GM12878 (cell line): ENCODE results near the gene FSTL4. TPM values are rescaled to one million over a fixed set of nuclear protein-coding genes. Genes with fewer than 3 reads are reported as not detected.

Experiments
- ATAC-seq: fragments of 200-7000 bp; cut with Tn5 transposase; 3 replicates; pipeline ENCODE4 v1.9.1; 2020; ENCODE audit warnings: mild to moderate bottlenecking, moderate library complexity
- BruUV-seq: library from RNA; stranded (reverse); fragments of 400-500 nt; replicated peaks from 2 replicates; lab custom pipeline; 2021; lab: Mats Ljungman, UMichigan
- CTCF ChIA-PET: fragments of 300-600 bp; sonication (Branson Sonifier 250); formaldehyde crosslinking; extraction: SDS; loops from one replicate; lab custom pipeline; 2021; ENCODE audit warnings: inconsistent platforms; lab: Yijun Ruan, JAX
- POLR2A ChIA-PET: fragments of 350-600 bp; formaldehyde crosslinking; extraction: SDS; loops from one replicate; lab custom pipeline; 2021; ENCODE audit warnings: inconsistent platforms; lab: Charles Lee
- RAD21 ChIA-PET: fragments of 300-600 bp; sonication (Branson Sonifier 250); formaldehyde crosslinking; loops from one replicate; lab custom pipeline; 2023; ENCODE audit warnings: antibody characterized with exemption; ENCODE audit not compliant: unreplicated experiment; lab: Charles Lee
- SMC1A ChIA-PET: fragments of 300-600 bp; sonication (Branson Sonifier 250); formaldehyde crosslinking; loops from one replicate; lab custom pipeline; 2023; ENCODE audit not compliant: unreplicated experiment, uncharacterized antibody; lab: Charles Lee
- DNase-seq: peaks from one replicate; pipeline ENCODE4 v3.0.0-alpha.2; 2011; ENCODE audit warnings: low read depth, low spot score
- FAIRE-seq: peaks from 3 replicates; lab custom pipeline; 2011; peaks lifted over from hg19 to GRCh38; lab: Jason Lieb, UNC
- H2AFZ ChIP-seq: 2 replicates; pipeline ENCODE4 v1.6.0; 2011; ENCODE audit warnings: low read depth, low read length, control low read depth; ENCODE audit not compliant: control insufficient read depth
- H3K27ac ChIP-seq: 2 replicates; pipeline ENCODE4 v1.5.1; 2011; ENCODE audit warnings: control low read depth; ENCODE audit not compliant: control insufficient read depth, insufficient read depth
- H3K27me3 ChIP-seq, 2 experiments: replicated peaks in 1 of 2; 2 replicates each; pipeline versions ENCODE4 v1.6.0 to v1.6.1; 2011; ENCODE audit warnings: low read length in 1 of 2; ENCODE audit not compliant: control insufficient read depth in 2 of 2, insufficient read depth in 2 of 2
- H3K36me3 ChIP-seq, 2 experiments: 2 replicates each; pipeline ENCODE4 v1.5.1; 2011; ENCODE audit warnings: low read length in 1 of 2; ENCODE audit not compliant: control insufficient read depth in 2 of 2, insufficient read depth in 2 of 2
- H3K4me1 ChIP-seq: 2 replicates; pipeline ENCODE4 v1.6.1; 2011; ENCODE audit warnings: mild to moderate bottlenecking, low read length, moderate library complexity, mixed read lengths; ENCODE audit not compliant: control insufficient read depth, insufficient read depth
- H3K4me2 ChIP-seq: 2 replicates; pipeline ENCODE4 v1.6.0; 2011; ENCODE audit warnings: control low read depth; ENCODE audit not compliant: control insufficient read depth, insufficient read depth
- H3K4me3 ChIP-seq: fragments of 200-600 bp; sonication (generic); 2 replicates; pipeline ENCODE4 v1.5.1; 2016
- H3K79me2 ChIP-seq: 2 replicates; pipeline ENCODE4 v1.6.0; 2011; ENCODE audit warnings: low read length; ENCODE audit not compliant: control insufficient read depth, insufficient read depth
- H3K9ac ChIP-seq: 2 replicates; pipeline ENCODE4 v1.8.0; 2011; ENCODE audit warnings: low read length, control low read depth, mixed read lengths; ENCODE audit not compliant: control insufficient read depth, insufficient read depth
- H3K9me3 ChIP-seq: replicated peaks from 3 replicates; pipeline ENCODE4 v1.5.1; 2011; ENCODE audit warnings: mild to moderate bottlenecking, low read length; ENCODE audit not compliant: control insufficient read depth, insufficient read depth
- H4K20me1 ChIP-seq: 2 replicates; pipeline ENCODE4 v1.6.0; 2011; ENCODE audit not compliant: control insufficient read depth, insufficient read depth
- ATF7 ChIP-seq: fragments of 450-650 bp; IDR thresholded peaks from 2 replicates; pipeline ENCODE4 v1.6.1; 2016; ENCODE audit warnings: low read depth, mild to moderate bottlenecking
- BCL11A ChIP-seq: IDR thresholded peaks from 2 replicates; pipeline ENCODE4 v1.6.1; 2011; ENCODE audit warnings: low read depth, low read length
- CREB1 ChIP-seq: IDR thresholded peaks from 2 replicates; pipeline ENCODE4 v1.6.1; 2012; ENCODE audit warnings: low read depth, mild to moderate bottlenecking, inconsistent platforms
- MTA3 ChIP-seq: IDR thresholded peaks from 2 replicates; pipeline ENCODE4 v1.6.1; 2012; ENCODE audit warnings: low read length, inconsistent platforms, borderline replicate concordance
- NFYA ChIP-seq: IDR thresholded peaks from 2 replicates; pipeline ENCODE4 v1.6.1; 2011; ENCODE audit warnings: low read depth, mild to moderate bottlenecking, low read length, improper control_type of control experiment, borderline replicate concordance
- SUPT20H ChIP-seq: IDR thresholded peaks from 2 replicates; pipeline ENCODE4 v1.6.1; 2011; ENCODE audit warnings: low read depth, mild to moderate bottlenecking, low read length, moderate library complexity, borderline replicate concordance; ENCODE audit not compliant: control insufficient read depth
- WGBS: methylation state at CpG from one replicate; pipeline ENCODE4 v1.1.6; 2016; ENCODE audit warnings: low lambda C conversion rate; ENCODE audit not compliant: insufficient replicate concordance, insufficient coverage; ENCODE audit errors: missing lambda C conversion rate; 5-methylcytosine and 5-hydroxymethylcytosine counted together
- in situ Hi-C: fragments of 300-500 bp; cut with MboI; formaldehyde crosslinking; loops from 9 replicates; pipeline ENCODE4 v1.14.3; 2018; ENCODE audit warnings: mixed read lengths
- intact Hi-C: fragments of 100-400 bp; cut with micrococcal nuclease; formaldehyde crosslinking; loops from one replicate; pipeline ENCODE4 v1.14.2; 2022; ENCODE audit not compliant: unreplicated experiment
- polyA plus RNA-seq, 11 experiments: library from polyadenylated mRNA; depleted of rRNA in 4 of 11; unstranded in 6 of 11; stranded (reverse) in 5 of 11; fragments of >200 nt; fragmentation: Nextera tagmentation in 4 of 11; fragmentation: Illumina TruSeq in 1 of 11; extraction: Ambion mirVana in 4 of 11; extraction: Trizol in 1 of 11; gene quantifications; 1 replicate in 1 of 11; 2 replicates in 10 of 11; pipeline versions ENCODE4 v1.2.1 to v1.2.3, GENCODE V29; 2011 to 2016; ENCODE audit warnings: inconsistent platforms in 2 of 11, missing spikeins in 2 of 11, low read depth in 1 of 11
- total RNA-seq, 4 experiments: library from RNA; depleted of rRNA in 3 of 4; stranded (reverse); fragments of >200 nt in 3 of 4; fragmentation: Illumina TruSeq in 1 of 4; extraction: Trizol in 1 of 4; gene quantifications; 2 replicates each; pipeline versions ENCODE4 v1.2.1 to v1.2.3, GENCODE V29; 2013 to 2021
- TF ChIP-seq, protein P1 (sequence below): fragments of 450-650 bp; formaldehyde crosslinking; IDR thresholded peaks from 2 replicates; pipeline ENCODE4 v1.4.0; 2020; ENCODE audit warnings: mild to moderate bottlenecking, moderate library complexity
- TF ChIP-seq, protein P2 (sequence below): IDR thresholded peaks from 2 replicates; pipeline ENCODE4 v1.6.1; 2012; ENCODE audit warnings: mild to moderate bottlenecking, low read depth, low read length

Gene FSTL4
- total and polyA plus RNA-seq, 10 of the 15 experiments (the other 5 are each of a cell fraction or from before 2014, with no cell fraction given): 0.01 to 0.79 (median 0.21) TPM; not detected in 6

GRCh38 chr5:133246053-133246370, 366.3 kb downstream of the FSTL4 start (continued):
- TF ChIP-seq, protein P1, sequence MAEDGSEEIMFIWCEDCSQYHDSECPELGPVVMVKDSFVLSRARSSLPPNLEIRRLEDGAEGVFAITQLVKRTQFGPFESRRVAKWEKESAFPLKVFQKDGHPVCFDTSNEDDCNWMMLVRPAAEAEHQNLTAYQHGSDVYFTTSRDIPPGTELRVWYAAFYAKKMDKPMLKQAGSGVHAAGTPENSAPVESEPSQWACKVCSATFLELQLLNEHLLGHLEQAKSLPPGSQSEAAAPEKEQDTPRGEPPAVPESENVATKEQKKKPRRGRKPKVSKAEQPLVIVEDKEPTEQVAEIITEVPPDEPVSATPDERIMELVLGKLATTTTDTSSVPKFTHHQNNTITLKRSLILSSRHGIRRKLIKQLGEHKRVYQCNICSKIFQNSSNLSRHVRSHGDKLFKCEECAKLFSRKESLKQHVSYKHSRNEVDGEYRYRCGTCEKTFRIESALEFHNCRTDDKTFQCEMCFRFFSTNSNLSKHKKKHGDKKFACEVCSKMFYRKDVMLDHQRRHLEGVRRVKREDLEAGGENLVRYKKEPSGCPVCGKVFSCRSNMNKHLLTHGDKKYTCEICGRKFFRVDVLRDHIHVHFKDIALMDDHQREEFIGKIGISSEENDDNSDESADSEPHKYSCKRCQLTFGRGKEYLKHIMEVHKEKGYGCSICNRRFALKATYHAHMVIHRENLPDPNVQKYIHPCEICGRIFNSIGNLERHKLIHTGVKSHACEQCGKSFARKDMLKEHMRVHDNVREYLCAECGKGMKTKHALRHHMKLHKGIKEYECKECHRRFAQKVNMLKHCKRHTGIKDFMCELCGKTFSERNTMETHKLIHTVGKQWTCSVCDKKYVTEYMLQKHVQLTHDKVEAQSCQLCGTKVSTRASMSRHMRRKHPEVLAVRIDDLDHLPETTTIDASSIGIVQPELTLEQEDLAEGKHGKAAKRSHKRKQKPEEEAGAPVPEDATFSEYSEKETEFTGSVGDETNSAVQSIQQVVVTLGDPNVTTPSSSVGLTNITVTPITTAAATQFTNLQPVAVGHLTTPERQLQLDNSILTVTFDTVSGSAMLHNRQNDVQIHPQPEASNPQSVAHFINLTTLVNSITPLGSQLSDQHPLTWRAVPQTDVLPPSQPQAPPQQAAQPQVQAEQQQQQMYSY (CRISPR knock-in tag): no peak
- no peak for TF ChIP-seq CREB1
- TF ChIP-seq BCL11A: no peak
- TF ChIP-seq SUPT20H: no peak
- TF ChIP-seq NFYA: no peak

DNA sequence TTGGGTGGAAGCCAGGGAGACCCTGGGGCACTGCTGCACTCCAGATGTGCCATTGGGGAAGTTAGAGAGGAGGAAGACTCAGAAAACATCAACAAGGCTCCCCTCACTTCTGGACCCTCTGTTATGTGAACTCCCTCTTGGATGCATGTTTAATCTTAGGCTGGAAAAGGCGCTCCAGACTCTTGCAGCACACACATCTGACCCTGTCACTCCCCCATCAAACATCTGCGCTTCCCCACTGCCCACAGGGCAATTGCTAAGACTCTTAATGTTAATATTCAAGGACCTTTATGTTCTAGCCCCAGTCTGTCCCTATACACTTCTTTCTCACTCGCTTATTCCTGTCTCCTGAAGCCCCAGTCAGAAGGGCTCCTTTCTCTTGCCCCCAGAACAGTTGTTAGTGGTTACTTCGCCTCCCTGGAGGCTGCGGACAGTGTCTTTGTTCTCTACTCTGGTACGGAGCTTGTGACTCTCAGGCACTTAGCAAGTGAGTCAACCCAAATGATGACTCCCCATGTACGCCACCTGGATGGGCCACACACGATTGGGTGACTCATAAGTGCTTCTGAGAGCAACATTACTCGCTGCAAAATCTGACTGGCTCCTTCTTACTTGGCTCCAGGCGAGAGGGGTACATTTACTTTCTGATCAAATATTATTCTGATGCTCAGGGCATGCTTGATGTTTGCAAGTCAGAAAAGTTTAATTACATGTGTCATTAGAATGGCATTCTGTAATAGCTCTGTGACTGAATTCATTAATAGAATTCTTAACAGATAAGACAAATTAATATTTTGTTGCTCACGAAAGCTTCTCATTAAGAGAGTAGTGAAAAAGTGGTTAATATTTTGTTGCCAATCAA, 366.9 kb downstream of the FSTL4 start:
- H3K9me3 ChIP-seq: no peaks in the 10 kb centered on the region
- peak overlapping the region; percentile 62 for H2AFZ ChIP-seq
- ChIA-PET POLR2A (no interaction called here), SMC1A (interaction anchor here (0.8 to 1.1 kb wide), 3 partner anchors 10 to 137 kb away, joined by 3 to 4 read pairs (median 3); no protein-coding TSS in a partner anchor), CTCF (interaction anchor here (0.6 to 2.2 kb wide), 5 partner anchors 20 to 151 kb away, joined by 3 to 9 read pairs (median 3); no protein-coding TSS in a partner anchor), RAD21 (interaction anchor here (1.0 to 1.8 kb wide), 3 partner anchors 22 to 135 kb away, joined by 3 to 5 read pairs (median 4); no protein-coding TSS in a partner anchor)
- H3K4me3 ChIP-seq: no peak overlapping the region
- H3K9ac ChIP-seq: no peak overlapping the region
- intact Hi-C loops (loop anchor here (5.0 kb wide), 1 partner anchor 133 kb away; no protein-coding TSS in a partner anchor), in situ Hi-C loops (no loop called here)
- no peak for DNase-seq
- no peaks in the 10 kb centered on the region for H4K20me1 ChIP-seq
- WGBS: 25% methylated on average over 11 of the region's 11 CpGs
- no peaks in the 10 kb centered on the region for H3K36me3 ChIP-seq
- peaks cover 39% of the 10 kb centered on the region for H3K4me1 ChIP-seq
- BruUV-seq: no TSS peak
- peak; percentile 58 for ATAC-seq
- no peaks in the 10 kb centered on the region for H3K79me2 ChIP-seq
- H3K27me3 ChIP-seq: no peaks in the 10 kb centered on the region
- H3K4me2 ChIP-seq: no peak overlapping the region
- FAIRE-seq: no peak
- no peak overlapping the region for H3K27ac ChIP-seq
- TF ChIP-seq ATF7 (0 out of 2 replicates have a peak, but pooled peaks have one; percentile 28), MTA3 (no peak)
- TF ChIP-seq, protein P1 (CRISPR knock-in tag): no peak
- TF ChIP-seq, protein P2, sequence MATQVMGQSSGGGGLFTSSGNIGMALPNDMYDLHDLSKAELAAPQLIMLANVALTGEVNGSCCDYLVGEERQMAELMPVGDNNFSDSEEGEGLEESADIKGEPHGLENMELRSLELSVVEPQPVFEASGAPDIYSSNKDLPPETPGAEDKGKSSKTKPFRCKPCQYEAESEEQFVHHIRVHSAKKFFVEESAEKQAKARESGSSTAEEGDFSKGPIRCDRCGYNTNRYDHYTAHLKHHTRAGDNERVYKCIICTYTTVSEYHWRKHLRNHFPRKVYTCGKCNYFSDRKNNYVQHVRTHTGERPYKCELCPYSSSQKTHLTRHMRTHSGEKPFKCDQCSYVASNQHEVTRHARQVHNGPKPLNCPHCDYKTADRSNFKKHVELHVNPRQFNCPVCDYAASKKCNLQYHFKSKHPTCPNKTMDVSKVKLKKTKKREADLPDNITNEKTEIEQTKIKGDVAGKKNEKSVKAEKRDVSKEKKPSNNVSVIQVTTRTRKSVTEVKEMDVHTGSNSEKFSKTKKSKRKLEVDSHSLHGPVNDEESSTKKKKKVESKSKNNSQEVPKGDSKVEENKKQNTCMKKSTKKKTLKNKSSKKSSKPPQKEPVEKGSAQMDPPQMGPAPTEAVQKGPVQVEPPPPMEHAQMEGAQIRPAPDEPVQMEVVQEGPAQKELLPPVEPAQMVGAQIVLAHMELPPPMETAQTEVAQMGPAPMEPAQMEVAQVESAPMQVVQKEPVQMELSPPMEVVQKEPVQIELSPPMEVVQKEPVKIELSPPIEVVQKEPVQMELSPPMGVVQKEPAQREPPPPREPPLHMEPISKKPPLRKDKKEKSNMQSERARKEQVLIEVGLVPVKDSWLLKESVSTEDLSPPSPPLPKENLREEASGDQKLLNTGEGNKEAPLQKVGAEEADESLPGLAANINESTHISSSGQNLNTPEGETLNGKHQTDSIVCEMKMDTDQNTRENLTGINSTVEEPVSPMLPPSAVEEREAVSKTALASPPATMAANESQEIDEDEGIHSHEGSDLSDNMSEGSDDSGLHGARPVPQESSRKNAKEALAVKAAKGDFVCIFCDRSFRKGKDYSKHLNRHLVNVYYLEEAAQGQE: no peak
